ENCODE results near the gene SPEF2.

DNA sequence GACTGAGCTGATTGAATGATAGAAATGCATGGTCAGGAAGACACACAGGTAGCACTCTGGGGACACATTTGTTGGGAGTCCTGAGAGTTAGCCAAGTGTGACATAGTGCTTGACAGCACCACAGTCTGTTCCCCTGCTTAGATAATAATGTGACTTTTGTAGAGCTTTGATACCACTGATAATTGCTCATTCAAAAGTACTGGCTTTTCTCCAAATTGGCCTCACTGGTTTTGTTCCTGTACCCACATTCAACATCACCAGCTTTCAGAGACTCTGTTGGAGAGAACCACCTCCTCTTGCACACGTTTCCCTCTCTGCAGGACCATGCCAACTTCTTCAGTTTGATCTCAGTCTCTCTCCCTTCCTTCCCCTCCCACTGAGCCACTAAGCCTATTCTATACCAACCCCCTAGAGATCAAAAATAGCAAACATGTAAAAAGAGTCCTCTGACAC, 186.6 kb downstream of the SPEF2 start:
- TF ChIP-seq, protein P1, sequence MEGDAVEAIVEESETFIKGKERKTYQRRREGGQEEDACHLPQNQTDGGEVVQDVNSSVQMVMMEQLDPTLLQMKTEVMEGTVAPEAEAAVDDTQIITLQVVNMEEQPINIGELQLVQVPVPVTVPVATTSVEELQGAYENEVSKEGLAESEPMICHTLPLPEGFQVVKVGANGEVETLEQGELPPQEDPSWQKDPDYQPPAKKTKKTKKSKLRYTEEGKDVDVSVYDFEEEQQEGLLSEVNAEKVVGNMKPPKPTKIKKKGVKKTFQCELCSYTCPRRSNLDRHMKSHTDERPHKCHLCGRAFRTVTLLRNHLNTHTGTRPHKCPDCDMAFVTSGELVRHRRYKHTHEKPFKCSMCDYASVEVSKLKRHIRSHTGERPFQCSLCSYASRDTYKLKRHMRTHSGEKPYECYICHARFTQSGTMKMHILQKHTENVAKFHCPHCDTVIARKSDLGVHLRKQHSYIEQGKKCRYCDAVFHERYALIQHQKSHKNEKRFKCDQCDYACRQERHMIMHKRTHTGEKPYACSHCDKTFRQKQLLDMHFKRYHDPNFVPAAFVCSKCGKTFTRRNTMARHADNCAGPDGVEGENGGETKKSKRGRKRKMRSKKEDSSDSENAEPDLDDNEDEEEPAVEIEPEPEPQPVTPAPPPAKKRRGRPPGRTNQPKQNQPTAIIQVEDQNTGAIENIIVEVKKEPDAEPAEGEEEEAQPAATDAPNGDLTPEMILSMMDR (IDR thresholded peaks at IDR 0.05; ENCODE audit: low read depth, low read length, poor library complexity, severe bottlenecking) = no peak
- no peak for TF ChIP-seq EZH2phosphoT487 (IDR thresholded peaks at IDR 0.05; ENCODE audit: borderline replicate concordance, low read length)

All from DOHH2 (cell line).